Uterus (tissue), 4 donors: ENCODE data around the gene CHRNA5. TPM values are rescaled to one million over a fixed set of nuclear protein-coding genes. Genes with fewer than 3 reads are reported as not detected.

Source experiments
- DNase-seq, 2 donors: peaks; one replicate each; pipeline ENCODE4 v3.0.0-alpha.2; 2019 to 2020
- H3K27ac ChIP-seq, 2 donors: fragments of 200-600 bp; sonication (generic); 1 replicate in 1 of 2; 2 replicates in 1 of 2; pipeline ENCODE4 v1.5.1; 2016 to 2018
- H3K27me3 ChIP-seq, 2 donors: fragments of 200-600 bp; sonication (generic); one replicate each; pipeline ENCODE4 v1.5.1; 2018 to 2019; ENCODE audit warnings: control low read depth in 1 of 2
- H3K36me3 ChIP-seq, 2 donors: fragments of 200-600 bp; sonication (generic); one replicate each; pipeline ENCODE4 v1.5.1; 2019; ENCODE audit warnings: control low read depth in 1 of 2
- H3K4me1 ChIP-seq, 2 donors: fragments of 200-600 bp; sonication (generic); one replicate each; pipeline ENCODE4 v1.5.1; 2018 to 2019; ENCODE audit warnings: control low read depth in 1 of 2
- H3K4me3 ChIP-seq, 2 donors: fragments of 200-600 bp; sonication (generic); 1 replicate in 1 of 2; 2 replicates in 1 of 2; pipeline ENCODE4 v1.5.1; 2018 to 2019; ENCODE audit warnings: mild to moderate bottlenecking in 1 of 2
- H3K9me3 ChIP-seq, 2 donors: fragments of 200-600 bp; sonication (generic); one replicate each; pipeline ENCODE4 v1.5.1; 2019; ENCODE audit warnings: control low read depth in 1 of 2
- CTCF ChIP-seq, 4 experiments: fragments of 200-600 bp in 2 of 4; fragments of 450-650 bp in 2 of 4; sonication (generic) in 2 of 4; IDR thresholded peaks; one replicate each; pipeline ENCODE4 v1.5.1; 2016 to 2019; ENCODE audit warnings: antibody characterized with exemption in 4 of 4, mild to moderate bottlenecking in 2 of 4, moderate library complexity in 1 of 4
- POLR2A ChIP-seq, 2 donors: fragments of 450-650 bp; IDR thresholded peaks; one replicate each; pipeline ENCODE4 v1.6.1; 2016; ENCODE audit warnings: antibody characterized with exemption in 2 of 2, mild to moderate bottlenecking in 1 of 2, moderate library complexity in 1 of 2
- intact Hi-C: fragments of 100-400 bp; cut with DNase I; formaldehyde crosslinking; loops from one replicate; pipeline ENCODE4 v1.15.1; 2023; ENCODE audit warnings: low total_unique reads
- total RNA-seq, 4 donors: library from RNA; depleted of rRNA in 3 of 4; stranded (reverse); fragments of >200 nt in 3 of 4; gene quantifications; one replicate each; pipeline versions ENCODE4 v1.1.0 to v1.2.4, GENCODE V29; 2014 to 2023
- donor health status: DM: yes; HTN: yes; CAD: no.

CHRNA5 gene
- total RNA-seq, 4 donors from 2014 or later: 2.0 to 4.2 (median 3.8) TPM; not detected in 1

- H3K9me3 ChIP-seq: no peaks in the 10 kb centered on the region
- intact Hi-C loops: no loop called here
- H3K27me3 ChIP-seq: no peaks in the 10 kb centered on the region
- no peak for TF ChIP-seq POLR2A (IDR thresholded peaks at IDR 0.05)
- TF ChIP-seq CTCF (IDR thresholded peaks at IDR 0.05): no peak
- DNase-seq: no peak
- no peaks in the 10 kb centered on the region for H3K4me1 ChIP-seq
- no peak overlapping the region for H3K4me3 ChIP-seq
- H3K36me3 ChIP-seq: no peaks in the 10 kb centered on the region
- no peak overlapping the region for H3K27ac ChIP-seq
These were observed 64.4 kb downstream of the CHRNA5 start for GRCh38 chr15:78629716-78630065.

- DNase-seq: no peak
- TF ChIP-seq POLR2A (IDR thresholded peaks at IDR 0.05): no peak
- TF ChIP-seq CTCF (IDR thresholded peaks at IDR 0.05): no peak
- H3K36me3 ChIP-seq: no peaks in the 10 kb centered on the region
- no peaks in the 10 kb centered on the region for H3K9me3 ChIP-seq
- no peak overlapping the region for H3K4me3 ChIP-seq
- no peaks in the 10 kb centered on the region for H3K4me1 ChIP-seq
- H3K27ac ChIP-seq: no peak overlapping the region
- intact Hi-C loops: no loop called here
- H3K27me3 ChIP-seq: no peaks in the 10 kb centered on the region
These were observed 65.7 kb downstream of the CHRNA5 start for GRCh38 chr15:78630886-78631633.

GRCh38 chr15:78633348-78633747 lies 68.0 kb downstream of the CHRNA5 start:
- intact Hi-C loops: no loop called here
- no peaks in the 10 kb centered on the region for H3K27me3 ChIP-seq
- no peaks in the 10 kb centered on the region for H3K9me3 ChIP-seq
- H3K36me3 ChIP-seq: no peaks in the 10 kb centered on the region
- H3K4me3 ChIP-seq: no peak overlapping the region
- no peak overlapping the region for H3K27ac ChIP-seq
- TF ChIP-seq CTCF (IDR thresholded peaks at IDR 0.05): no peak
- TF ChIP-seq POLR2A (IDR thresholded peaks at IDR 0.05): no peak
- H3K4me1 ChIP-seq: no peaks in the 10 kb centered on the region
- DNase-seq: no peak

- Histone ChIP-seq H3K4me1 (no peaks in the 10 kb centered on the region), H3K27me3 (no peaks in the 10 kb centered on the region), H3K36me3 (no peaks in the 10 kb centered on the region), H3K27ac (no peak overlapping the region), H3K4me3 (no peak overlapping the region), H3K9me3 (no peaks in the 10 kb centered on the region)
- intact Hi-C loops: no loop called here
- TF ChIP-seq POLR2A (IDR thresholded peaks at IDR 0.05) (no peak), CTCF (IDR thresholded peaks at IDR 0.05) (no peak)
- DNase-seq: no peak
These were observed 69.2 kb downstream of the CHRNA5 start for GRCh38 chr15:78634210-78635145.

- no peak for DNase-seq
- no peak overlapping the region for H3K4me3 ChIP-seq
- no peaks in the 10 kb centered on the region for H3K4me1 ChIP-seq
- intact Hi-C loops: no loop called here
- H3K27ac ChIP-seq: no peak overlapping the region
- no peak for TF ChIP-seq CTCF (IDR thresholded peaks at IDR 0.05)
- no peak for TF ChIP-seq POLR2A (IDR thresholded peaks at IDR 0.05)
- H3K9me3 ChIP-seq: no peaks in the 10 kb centered on the region
- H3K27me3 ChIP-seq: no peaks in the 10 kb centered on the region
- no peaks in the 10 kb centered on the region for H3K36me3 ChIP-seq
These were observed 70.0 kb downstream of the CHRNA5 start for GRCh38 chr15:78635346-78635745.
